Psoas muscle (tissue), 8 donors: ENCODE results near the gene SUMF2. TPM values are rescaled to one million over a fixed set of nuclear protein-coding genes. Genes with fewer than 3 reads are reported as not detected.
"Not testable (repeated sequence)": the region's sequence is repeated elsewhere in the genome, so short reads cannot be mapped to it uniquely, and the experiment has no call there.

Experiments used
- ATAC-seq, 4 donors: fragments of 200-7000 bp; cut with Tn5 transposase; one replicate each; pipeline ENCODE4 v1.9.1; 2020; ENCODE audit warnings: moderate library complexity in 3 of 4, mild to moderate bottlenecking in 2 of 4
- DNase-seq, 2 donors: peaks; one replicate each; pipeline ENCODE4 v3.0.0-alpha.2; 2020
- H3K27ac ChIP-seq: fragments of 200-600 bp; one replicate; pipeline ENCODE4 v1.8.0; 2022
- H3K27me3 ChIP-seq, 3 donors: fragments of 200-600 bp in 1 of 3; one replicate each; pipeline versions ENCODE4 v1.6.1 to v1.8.0; 2013 to 2022; ENCODE audit warnings: low read length in 2 of 3, mild to moderate bottlenecking in 2 of 3, moderate library complexity in 1 of 3; ENCODE audit not compliant: insufficient read depth in 3 of 3
- H3K36me3 ChIP-seq, 2 donors: fragments of 200-600 bp in 1 of 2; one replicate each; pipeline versions ENCODE4 v1.6.1 to v1.8.0; 2013 to 2022; ENCODE audit warnings: low read depth in 1 of 2, mild to moderate bottlenecking in 1 of 2, moderate library complexity in 1 of 2; ENCODE audit not compliant: insufficient read depth in 1 of 2
- H3K4me1 ChIP-seq: fragments of 200-600 bp; one replicate; pipeline ENCODE4 v1.8.0; 2022
- H3K4me3 ChIP-seq: fragments of 200-600 bp; one replicate; pipeline ENCODE4 v1.8.0; 2022; ENCODE audit warnings: mild to moderate bottlenecking
- H3K9me3 ChIP-seq: fragments of 200-600 bp; one replicate; pipeline ENCODE4 v1.8.0; 2022
- WGBS, 3 donors: extraction: QIAGEN DNeasy Blood & Tissue Kit; methylation state at CpG; one replicate each; pipeline versions ENCODE4 v1.1.6 to v1.1.7; 2013; 5-methylcytosine and 5-hydroxymethylcytosine counted together
- intact Hi-C, 2 donors: fragments of 100-400 bp; cut with DNase I; formaldehyde crosslinking; loops; one replicate each; pipeline versions ENCODE4 v1.11.0 to v1.14.2; 2022
- polyA plus RNA-seq, 3 donors: library from polyadenylated mRNA; stranded (reverse); fragments of 200-250 nt; gene quantifications; one replicate each; pipeline ENCODE4 v1.2.3, GENCODE V29; 2013
- total RNA-seq, 4 donors: library from RNA; stranded (reverse); fragmentation: NEBNext Ultra II Directional in 2 of 4; extraction: Animal tissue kit (Norgen Biotek cat#: 25700) in 2 of 4; gene quantifications; one replicate each; pipeline versions ENCODE4 v1.2.1 to v1.2.4, GENCODE V29; 2021 to 2023
- TF ChIP-seq, protein P1 (sequence below): fragments of 200-600 bp; IDR thresholded peaks from one replicate; pipeline ENCODE4 v1.8.0; 2022; ENCODE audit warnings: antibody characterized with exemption
- donor health status: healthy with polysubstance abuse.
- donor health status: DM: no; HTN: no; CAD: no; lungs with moderate emphysema.
- donor health status: Bipolar disorder and iron deficiency.
- donor health status: healthy.
- donor health status: DM: yes; HTN: yes; CAD: no.
- donor health status: DM: no; HTN: no; CAD: no.
- donor health status: DM: no; HTN: no; CAD: no.
- donor health status: DM: yes; HTN: yes; CAD: no.

SUMF2 gene
- total and polyA plus RNA-seq, 7 donors: 22.0 to 35.2 (median 26.8) TPM

DNA sequence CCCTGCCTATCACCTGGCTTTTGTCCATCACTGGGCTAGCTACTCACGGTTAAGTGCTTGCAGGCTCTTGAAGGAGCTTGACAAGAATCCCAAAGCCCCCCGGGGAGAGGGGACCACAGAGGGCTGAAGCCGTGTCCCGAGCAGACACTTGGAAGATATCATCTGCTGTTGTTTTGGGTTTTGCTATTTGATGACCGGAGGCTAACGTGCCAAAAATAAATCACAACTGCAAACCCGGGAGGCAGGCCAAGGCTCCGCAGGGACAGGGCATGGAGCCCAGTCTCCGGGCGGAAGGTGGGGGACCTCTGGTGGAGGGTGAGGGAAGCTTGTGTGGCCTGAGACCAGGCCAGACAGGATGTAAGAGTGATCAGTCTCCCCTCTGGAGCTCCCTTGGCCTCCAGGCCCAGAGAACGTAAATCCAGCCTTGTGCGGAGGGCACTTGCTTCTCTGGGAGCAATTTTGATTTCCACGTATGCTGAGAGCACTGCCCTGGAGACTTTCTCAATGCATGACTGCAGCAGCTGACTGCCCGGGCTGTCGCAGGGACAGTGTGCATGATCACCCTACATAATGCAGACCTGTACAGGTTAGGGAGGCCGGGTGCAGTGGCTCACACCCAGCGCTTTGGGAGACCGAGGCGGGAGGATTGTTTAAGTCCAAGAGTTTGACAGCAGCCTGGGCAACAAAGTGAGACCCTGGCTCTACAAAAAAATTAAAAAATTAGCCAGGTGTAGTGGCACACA, 28.9 kb downstream of the SUMF2 start, which contains the start of gene PHKG1:
TSS of gene PHKG1 (minus strand) at position 164 of the 743 bp plus-strand sequence. CDS start 4,011 bp downstream, outside the sequence.
- intact Hi-C loops: loop anchor here in 1 of 2 donors (2.0 kb wide), 1 partner anchor 14 kb away; no protein-coding TSS in a partner anchor
- TF ChIP-seq, protein P1, sequence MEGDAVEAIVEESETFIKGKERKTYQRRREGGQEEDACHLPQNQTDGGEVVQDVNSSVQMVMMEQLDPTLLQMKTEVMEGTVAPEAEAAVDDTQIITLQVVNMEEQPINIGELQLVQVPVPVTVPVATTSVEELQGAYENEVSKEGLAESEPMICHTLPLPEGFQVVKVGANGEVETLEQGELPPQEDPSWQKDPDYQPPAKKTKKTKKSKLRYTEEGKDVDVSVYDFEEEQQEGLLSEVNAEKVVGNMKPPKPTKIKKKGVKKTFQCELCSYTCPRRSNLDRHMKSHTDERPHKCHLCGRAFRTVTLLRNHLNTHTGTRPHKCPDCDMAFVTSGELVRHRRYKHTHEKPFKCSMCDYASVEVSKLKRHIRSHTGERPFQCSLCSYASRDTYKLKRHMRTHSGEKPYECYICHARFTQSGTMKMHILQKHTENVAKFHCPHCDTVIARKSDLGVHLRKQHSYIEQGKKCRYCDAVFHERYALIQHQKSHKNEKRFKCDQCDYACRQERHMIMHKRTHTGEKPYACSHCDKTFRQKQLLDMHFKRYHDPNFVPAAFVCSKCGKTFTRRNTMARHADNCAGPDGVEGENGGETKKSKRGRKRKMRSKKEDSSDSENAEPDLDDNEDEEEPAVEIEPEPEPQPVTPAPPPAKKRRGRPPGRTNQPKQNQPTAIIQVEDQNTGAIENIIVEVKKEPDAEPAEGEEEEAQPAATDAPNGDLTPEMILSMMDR: peak; percentile 75
- ATAC-seq (peak; percentile 89 to 91 (median 90)), DNase-seq (peak; percentile 87 to 93)
- H3K4me3 ChIP-seq: peak within 1 kb of the TSS; percentile 67
- no peaks in the 10 kb centered on the region for H3K27me3 ChIP-seq
- H3K4me1 ChIP-seq: peaks cover 33% of the 10 kb centered on the region
- peak within 1 kb of the TSS; percentile 86 for H3K27ac ChIP-seq
- H3K9me3 ChIP-seq: no peaks in the 10 kb centered on the region
- 11 to 20% (median 13%) methylated on average over 19 of the region's 19 CpGs for WGBS, 3 donors
- H3K36me3 ChIP-seq: peaks cover 0 to 13% of the 10 kb centered on the region in 2 donors

- DNase-seq (peak in 1 of 2 donors; percentile 56), ATAC-seq (peak in 3 of 4 donors; percentile 33 to 58 (median 50))
- Histone ChIP-seq H3K4me1 (peaks cover 9% of the 10 kb centered on the region), H3K27ac (peak overlapping the region; percentile 54), H3K9me3 (no peaks in the 10 kb centered on the region), H3K36me3 (peaks cover 19 to 44% of the 10 kb centered on the region in 2 donors), H3K4me3 (no peak overlapping the region), H3K27me3 (no peaks in the 10 kb centered on the region)
- TF ChIP-seq, protein P1: no peak
- WGBS, 3 donors: 31 to 42% (median 32%) methylated on average over 5 of the region's 5 CpGs
- intact Hi-C loops: no loop called here
Measured at GRCh38 chr7:56097700-56098099, 33.6 kb downstream of the SUMF2 start.

DNA sequence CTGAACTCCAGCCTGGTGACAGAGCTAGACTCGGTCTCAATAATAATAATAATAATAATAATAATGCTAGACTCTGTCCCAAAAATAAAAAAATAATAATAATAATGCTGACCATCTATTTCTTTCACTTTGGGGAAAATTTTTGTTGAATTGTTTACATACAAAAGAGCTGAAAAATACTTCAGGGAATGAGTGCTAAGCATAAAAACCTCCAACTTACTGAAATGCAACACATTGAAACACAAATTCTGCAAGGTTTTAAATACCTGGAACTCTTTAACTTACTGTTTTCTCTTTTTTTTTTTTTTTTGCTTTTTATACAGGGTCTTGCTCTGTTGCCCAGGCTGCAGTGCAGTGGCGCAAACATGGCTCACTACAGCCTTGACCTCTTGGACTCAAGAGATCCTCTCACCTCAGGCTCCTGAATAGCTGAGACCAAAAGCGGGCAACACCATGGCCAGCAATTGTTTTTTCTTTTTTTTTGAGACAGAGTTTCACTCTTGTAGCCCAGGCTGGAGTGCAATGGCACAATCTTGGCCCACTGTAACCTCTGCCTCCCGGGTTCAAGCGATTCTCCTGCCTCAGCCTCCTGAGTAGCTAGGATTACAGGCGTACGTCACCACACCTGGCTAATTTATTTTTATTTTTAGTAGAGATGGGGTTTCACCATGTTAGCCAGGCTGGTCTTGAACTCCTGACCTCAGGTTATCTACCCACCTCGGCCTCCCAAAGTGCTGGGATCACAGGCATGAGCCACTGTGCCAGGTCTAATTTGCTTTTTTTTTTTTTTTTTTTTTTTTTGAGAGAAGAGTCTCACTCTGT, 34.3 kb downstream of the SUMF2 start:
- H3K27me3 ChIP-seq, ATAC-seq, H3K4me3 ChIP-seq, H3K4me1 ChIP-seq, DNase-seq, H3K9me3 ChIP-seq, intact Hi-C loops: not testable (repeated sequence)
- WGBS, 3 donors: 63 to 80% (median 67%) methylated on average over 8 of the region's 8 CpGs
- peak overlapping the region; percentile 54 for H3K27ac ChIP-seq
- H3K36me3 ChIP-seq: peaks cover 19 to 51% of the 10 kb centered on the region in 2 donors

- WGBS, 3 donors: 90 to 96% (median 92%) methylated on average over 3 of the region's 3 CpGs
- peaks cover 3% of the 10 kb centered on the region for H3K4me1 ChIP-seq
- intact Hi-C loops: no loop called here
- H3K4me3 ChIP-seq: no peak overlapping the region
- no peaks in the 10 kb centered on the region for H3K27me3 ChIP-seq
- no peaks in the 10 kb centered on the region for H3K9me3 ChIP-seq
- ATAC-seq (no peak), DNase-seq (no peak)
- TF ChIP-seq, protein P1: no peak
- H3K27ac ChIP-seq: no peak overlapping the region
- H3K36me3 ChIP-seq: peaks cover 27 to 64% of the 10 kb centered on the region in 2 donors
Measured at GRCh38 chr7:56099653-56100052, 35.6 kb downstream of the SUMF2 start.

- ATAC-seq, H3K27ac ChIP-seq, intact Hi-C loops, H3K9me3 ChIP-seq, H3K4me3 ChIP-seq, H3K27me3 ChIP-seq, DNase-seq: not testable (repeated sequence)
- Histone ChIP-seq H3K36me3 (peaks cover 26 to 58% of the 10 kb centered on the region in 2 donors), H3K4me1 (peaks cover 11% of the 10 kb centered on the region)
- 75 to 80% (median 79%) methylated on average over 6 to 9 of the region's 9 CpGs for WGBS, 3 donors
Measured at GRCh38 chr7:56104138-56104537, 40.1 kb downstream of the SUMF2 start.
